WI38 (cell line): ENCODE results near the gene TAF1D.
"Not testable (repeated sequence)": the region's sequence is repeated elsewhere in the genome, so short reads cannot be mapped to it uniquely, and the experiment has no call there.

Source experiments
- H3K4me3 ChIP-seq: 2 replicates; pipeline ENCODE4 v1.5.1; 2011; ENCODE audit warnings: low read depth, mild to moderate bottlenecking, control low read depth, low read length
- CTCF ChIP-seq: IDR thresholded peaks from 2 replicates; pipeline ENCODE4 v1.5.1; 2012; ENCODE audit warnings: low read depth, mild to moderate bottlenecking, control low read depth, low read length

The TAF1D gene

GRCh38 chr11:93761910-93762309, 20.6 kb upstream of the TAF1D start:
- TF ChIP-seq CTCF = no peak
- H3K4me3 ChIP-seq = no peak overlapping the region

- H3K4me3 ChIP-seq = not testable (repeated sequence)
These were observed 17.8 kb upstream of the TAF1D start for GRCh38 chr11:93759123-93759522.

- TF ChIP-seq CTCF = no peak
- no peak overlapping the region for H3K4me3 ChIP-seq
These were observed 16.9 kb upstream of the TAF1D start for GRCh38 chr11:93757924-93758865.

GRCh38 chr11:93757301-93757700, 16.0 kb upstream of the TAF1D start:
- no peak overlapping the region for H3K4me3 ChIP-seq
- no peak for TF ChIP-seq CTCF

GRCh38 chr11:93756748-93757147, 15.5 kb upstream of the TAF1D start:
- H3K4me3 ChIP-seq = no peak overlapping the region
- no peak for TF ChIP-seq CTCF

- no peak for TF ChIP-seq CTCF
- H3K4me3 ChIP-seq = no peak overlapping the region
These were observed 11.9 kb upstream of the TAF1D start for GRCh38 chr11:93753241-93753640.

- TF ChIP-seq CTCF = no peak
- H3K4me3 ChIP-seq = no peak overlapping the region
These were observed 9.7 kb upstream of the TAF1D start for GRCh38 chr11:93751001-93751400.
